H1 (cell line): ENCODE data around the gene B3GALT6. TPM values are rescaled to one million over a fixed set of nuclear protein-coding genes. Genes with fewer than 3 reads are reported as not detected.

Experiments used
- CTCF ChIA-PET: fragments of 300-600 bp; sonication (Branson Sonifier 250); formaldehyde crosslinking; loops from one replicate; lab custom pipeline; 2021; ENCODE audit not compliant: partially characterized antibody; lab: Charles Lee
- POLR2A ChIA-PET: fragments of 300-600 bp; sonication (Branson Sonifier 250); formaldehyde crosslinking; loops from one replicate; lab custom pipeline; 2021; ENCODE audit warnings: inconsistent platforms; ENCODE audit not compliant: partially characterized antibody; lab: Charles Lee
- DNase-seq, 2 experiments: peaks; one replicate each; pipeline versions ENCODE4 v3.0.0 to v3.0.0-alpha.2; 2010 to 2022; ENCODE audit warnings: low spot score in 2 of 2, low read depth in 1 of 2, mixed read lengths in 1 of 2
- FAIRE-seq: peaks from 2 replicates; lab custom pipeline; 2011; peaks lifted over from hg19 to GRCh38; lab: Jason Lieb, UNC
- H2AFZ ChIP-seq: 2 replicates; pipeline ENCODE4 v1.8.1; 2012; ENCODE audit warnings: low read length, inconsistent platforms
- H2AK5ac ChIP-seq: 2 replicates; pipeline ENCODE4 v1.6.1; 2013; ENCODE audit warnings: low read depth, low read length
- H2BK120ac ChIP-seq: replicated peaks from 2 replicates; pipeline ENCODE3; 2013; ENCODE audit warnings: low read depth, low read length, inconsistent platforms
- H2BK12ac ChIP-seq: 2 replicates; pipeline ENCODE4 v1.6.1; 2013; ENCODE audit warnings: low read depth, low read length
- H2BK15ac ChIP-seq: 2 replicates; pipeline ENCODE4 v1.6.1; 2013; ENCODE audit warnings: low read length
- H2BK20ac ChIP-seq: 2 replicates; pipeline ENCODE4 v1.6.1; 2013; ENCODE audit warnings: low read length
- H2BK5ac ChIP-seq: 2 replicates; pipeline ENCODE4 v1.6.1; 2013; ENCODE audit warnings: low read depth, low read length
- H3K14ac ChIP-seq: 2 replicates; pipeline ENCODE4 v1.6.1; 2013; ENCODE audit warnings: inconsistent platforms; ENCODE audit not compliant: insufficient read length
- H3K18ac ChIP-seq: 2 replicates; pipeline ENCODE4 v1.6.1; 2013; ENCODE audit warnings: low read length; ENCODE audit errors: extremely low read depth
- H3K23ac ChIP-seq: 2 replicates; pipeline ENCODE4 v1.6.1; 2013; ENCODE audit warnings: inconsistent platforms; ENCODE audit not compliant: insufficient read length
- H3K23me2 ChIP-seq: 2 replicates; pipeline ENCODE4 v1.6.1; 2013; ENCODE audit warnings: low read depth, low read length
- H3K27ac ChIP-seq: 2 replicates; pipeline ENCODE4 v1.6.1; 2011; ENCODE audit warnings: low read depth, low read length, inconsistent platforms
- H3K27me3 ChIP-seq, 4 experiments: replicated peaks in 1 of 4; 1 replicate in 1 of 4; 2 replicates in 3 of 4; pipeline versions ENCODE4 v1.6.1 to v1.8.1; 2011 to 2013; ENCODE audit warnings: low read length in 3 of 4, mild to moderate bottlenecking in 3 of 4, inconsistent platforms in 2 of 4, mixed read lengths in 2 of 4, moderate library complexity in 1 of 4; ENCODE audit not compliant: control insufficient read depth in 3 of 4, insufficient read depth in 3 of 4; ENCODE audit errors: extremely low read depth in 1 of 4
- H3K36me3 ChIP-seq, 4 experiments: 2 replicates each; pipeline versions ENCODE4 v1.6.1 to v1.8.1; 2011 to 2013; ENCODE audit warnings: mild to moderate bottlenecking in 4 of 4, low read length in 3 of 4, moderate library complexity in 2 of 4, control low read depth in 1 of 4, inconsistent platforms in 1 of 4; ENCODE audit not compliant: insufficient read depth in 4 of 4, control insufficient read depth in 2 of 4
- H3K4ac ChIP-seq: replicated peaks from 2 replicates; pipeline ENCODE3; 2013; ENCODE audit warnings: low read length, low read depth, mixed read lengths, inconsistent platforms; ENCODE audit not compliant: insufficient read length
- H3K4me1 ChIP-seq, 4 experiments: replicated peaks in 1 of 4; 1 replicate in 1 of 4; 2 replicates in 3 of 4; pipeline versions ENCODE4 v1.6.1 to v1.8.1; 2011 to 2013; ENCODE audit warnings: low read length in 3 of 4, inconsistent platforms in 2 of 4, mixed read lengths in 1 of 4; ENCODE audit not compliant: insufficient read depth in 4 of 4, control insufficient read depth in 3 of 4
- H3K4me2 ChIP-seq, 2 experiments: 2 replicates each; pipeline versions ENCODE4 v1.6.1 to v1.8.1; 2011 to 2013; ENCODE audit warnings: low read depth in 2 of 2, low read length in 2 of 2, control low read depth in 1 of 2, inconsistent platforms in 1 of 2, mild to moderate bottlenecking in 1 of 2; ENCODE audit not compliant: insufficient read depth in 1 of 2
- H3K4me3 ChIP-seq, 4 experiments: fragments of 200-600, 300-600 bp in 1 of 4; sonication (generic), shearing (Covaris generic), sonication (Bioruptor Twin) in 1 of 4; 2 replicates each; pipeline versions ENCODE4 v1.5.1 to v1.8.1; 2011 to 2016; ENCODE audit warnings: low read length in 4 of 4, low read depth in 3 of 4, control low read depth in 2 of 4, inconsistent platforms in 2 of 4, mild to moderate bottlenecking in 2 of 4, mixed read lengths in 1 of 4, moderate library complexity in 1 of 4; ENCODE audit not compliant: insufficient read depth in 2 of 4; ENCODE audit errors: extremely low read depth in 1 of 4
- H3K56ac ChIP-seq: replicated peaks from 2 replicates; pipeline ENCODE3; 2013; ENCODE audit warnings: low read depth, mild to moderate bottlenecking, mixed read lengths, low read length, inconsistent platforms; ENCODE audit not compliant: insufficient read length
- H3K79me1 ChIP-seq: 2 replicates; pipeline ENCODE4 v1.6.1; 2013; ENCODE audit warnings: low read depth, low read length, control low read depth
- H3K79me2 ChIP-seq, 2 experiments: 2 replicates each; pipeline versions ENCODE4 v1.6.1 to v1.8.1; 2012 to 2013; ENCODE audit warnings: low read length in 2 of 2, mild to moderate bottlenecking in 2 of 2, inconsistent platforms in 1 of 2; ENCODE audit not compliant: insufficient read depth in 2 of 2, control insufficient read depth in 1 of 2
- H3K9ac ChIP-seq, 4 experiments: replicated peaks in 1 of 4; 1 replicate in 1 of 4; 2 replicates in 3 of 4; pipeline versions ENCODE4 v1.6.1 to v1.8.1; 2011 to 2013; ENCODE audit warnings: low read depth in 3 of 4, low read length in 3 of 4, control low read depth in 2 of 4, mild to moderate bottlenecking in 2 of 4, moderate library complexity in 2 of 4, inconsistent platforms in 1 of 4; ENCODE audit errors: extremely low read depth in 1 of 4
- H3K9me3 ChIP-seq, 2 experiments: 2 replicates each; pipeline versions ENCODE4 v1.6.1 to v1.8.1; 2012 to 2013; ENCODE audit warnings: mild to moderate bottlenecking in 2 of 2, moderate library complexity in 2 of 2, control low read depth in 1 of 2, inconsistent platforms in 1 of 2, low read depth in 1 of 2, low read length in 1 of 2, mixed read lengths in 1 of 2; ENCODE audit not compliant: insufficient read depth in 2 of 2
- H4K20me1 ChIP-seq, 2 experiments: replicated peaks in 1 of 2; 2 replicates each; pipeline versions ENCODE3 to v1.8.1; 2011 to 2013; ENCODE audit warnings: inconsistent platforms in 2 of 2, low read length in 2 of 2, mild to moderate bottlenecking in 1 of 2; ENCODE audit not compliant: insufficient read depth in 2 of 2, control insufficient read depth in 1 of 2
- H4K5ac ChIP-seq: 2 replicates; pipeline ENCODE4 v1.6.1; 2013; ENCODE audit warnings: low read length, low read depth, mixed read lengths, inconsistent platforms; ENCODE audit not compliant: insufficient read length
- H4K8ac ChIP-seq: 2 replicates; pipeline ENCODE4 v1.8.0; 2013; ENCODE audit warnings: mild to moderate bottlenecking, moderate library complexity, low read length, inconsistent platforms; ENCODE audit not compliant: insufficient read depth; ENCODE audit errors: extremely low read depth
- H4K91ac ChIP-seq: replicated peaks from 2 replicates; pipeline ENCODE3; 2013; ENCODE audit warnings: low read length, mixed read lengths, inconsistent platforms; ENCODE audit not compliant: insufficient read length
- CREB1 ChIP-seq: IDR thresholded peaks from 2 replicates; pipeline ENCODE4 v1.6.1; 2012; ENCODE audit warnings: inconsistent platforms
- EZH2 ChIP-seq: fragments of 200-600 bp; sonication (generic); IDR thresholded peaks from 2 replicates; pipeline ENCODE4 v1.7.1; 2012; ENCODE audit warnings: low read depth, mild to moderate bottlenecking, moderate library complexity, low read length, inconsistent platforms; ENCODE audit not compliant: severe bottlenecking
- NANOG ChIP-seq: IDR thresholded peaks from 2 replicates; pipeline ENCODE4 v1.6.1; 2011; ENCODE audit warnings: low read length, low read depth, mild to moderate bottlenecking, inconsistent platforms; ENCODE audit not compliant: insufficient read depth, poor library complexity, severe bottlenecking
- NRF1 ChIP-seq: IDR thresholded peaks from 2 replicates; pipeline ENCODE4 v1.6.1; 2011; ENCODE audit warnings: mild to moderate bottlenecking, low read depth, low read length, improper control_type of control experiment
- RFX5 ChIP-seq: IDR thresholded peaks from 2 replicates; pipeline ENCODE4 v1.6.1; 2011; ENCODE audit warnings: low read depth, low read length, improper control_type of control experiment, borderline replicate concordance
- RNF2 ChIP-seq: fragments of 200-900, 300-1000 bp; sonication (generic); IDR thresholded peaks from 2 replicates; pipeline ENCODE4 v1.7.1; 2016; ENCODE audit warnings: borderline replicate concordance, low read depth, mild to moderate bottlenecking, antibody characterized with exemption, low read length; ENCODE audit not compliant: poor library complexity, severe bottlenecking; ENCODE audit errors: missing control alignments
- SRF ChIP-seq: IDR thresholded peaks from 2 replicates; pipeline ENCODE4 v1.6.1; 2011; ENCODE audit warnings: mild to moderate bottlenecking, low read depth, low read length, moderate library complexity
- TAF7 ChIP-seq: optimal IDR thresholded peaks from 2 replicates; pipeline ENCODE3; 2011; ENCODE audit warnings: low read depth, mild to moderate bottlenecking, inconsistent platforms, low read length, moderate library complexity, borderline replicate concordance
- TEAD4 ChIP-seq: IDR thresholded peaks from 2 replicates; pipeline ENCODE4 v1.6.1; 2012; ENCODE audit warnings: low read depth, low read length, inconsistent platforms, mixed read lengths
- USF2 ChIP-seq: IDR thresholded peaks from 2 replicates; pipeline ENCODE4 v1.6.1; 2011; ENCODE audit warnings: low read length, improper control_type of control experiment
- WGBS, 2 experiments: shearing (Covaris generic) in 1 of 2; methylation state at CpG; one replicate each; pipeline versions ENCODE4 v1.1.6 to v1.1.7; 2013 to 2015; ENCODE audit warnings: low lambda C conversion rate in 2 of 2, mixed read lengths in 2 of 2, inconsistent platforms in 1 of 2, low coverage in 1 of 2, missing lambda C conversion rate in 1 of 2; ENCODE audit not compliant: insufficient replicate concordance in 2 of 2, insufficient coverage in 1 of 2, insufficient read length in 1 of 2; ENCODE audit errors: extremely low coverage in 1 of 2, missing lambda C conversion rate in 1 of 2; 5-methylcytosine and 5-hydroxymethylcytosine counted together
- polyA plus RNA-seq, 7 experiments: library from polyadenylated mRNA; depleted of rRNA in 3 of 7; stranded (reverse) in 5 of 7; unstranded in 2 of 7; fragments of >200 nt in 5 of 7; fragments of 200-250 nt in 2 of 7; gene quantifications; 1 replicate in 5 of 7; 2 replicates in 1 of 7; 4 replicates in 1 of 7; pipeline versions ENCODE4 v1.2.1 to v1.2.3, GENCODE V29; 2011 to 2013; ENCODE audit warnings: missing spikeins in 2 of 7, mixed read lengths in 2 of 7
- total RNA-seq: library from RNA; stranded (reverse); fragmentation: NEBNext Ultra II Directional; extraction: Animal tissue kit (Norgen Biotek cat#: 25700); gene quantifications from 2 replicates; pipeline ENCODE4 v1.2.1, GENCODE V29; 2021

The B3GALT6 gene
- total and polyA plus RNA-seq, 2 of the 8 experiments (the other 6 are each of a cell fraction or from before 2014, with no cell fraction given) = 18.4 to 20.4 TPM

GRCh38 chr1:1267488-1268283, 35.6 kb downstream of the B3GALT6 start:
- peaks cover 11 to 26% (median 15%) of the 10 kb centered on the region in 4 experiments for H3K36me3 ChIP-seq
- H4K8ac ChIP-seq = no peak overlapping the region
- H2BK20ac ChIP-seq = no peak overlapping the region
- no peak overlapping the region for H3K18ac ChIP-seq
- H2BK12ac ChIP-seq = no peak overlapping the region
- H4K20me1 ChIP-seq = peaks cover 16 to 41% of the 10 kb centered on the region in 2 experiments
- no peak overlapping the region for H3K4ac ChIP-seq
- H4K5ac ChIP-seq = no peak overlapping the region
- no peak for TF ChIP-seq CREB1
- TF ChIP-seq RFX5 = no peak
- no peak for TF ChIP-seq RNF2
- TF ChIP-seq NRF1 = no peak
- no peak for TF ChIP-seq TAF7
- no peak for TF ChIP-seq NANOG
- TF ChIP-seq USF2 = no peak
- no peak for TF ChIP-seq EZH2
- TF ChIP-seq TEAD4 = no peak
- TF ChIP-seq SRF = no peak
- H3K27me3 ChIP-seq = no peaks in the 10 kb centered on the region
- ChIA-PET CTCF (interaction anchor here (0.8 to 1.6 kb wide), 7 partner anchors 13 to 145 kb away, joined by 3 to 6 read pairs (median 4); no protein-coding TSS in a partner anchor), POLR2A (interaction anchor here (0.7 to 0.9 kb wide), 2 partner anchors 11 to 14 kb away, joined by 3 read pairs; no protein-coding TSS in a partner anchor)
- H3K9ac ChIP-seq = no peak overlapping the region
- no peak overlapping the region for H2BK5ac ChIP-seq
- no peak overlapping the region for H3K27ac ChIP-seq
- H2AFZ ChIP-seq = no peak overlapping the region
- peaks cover 35% of the 10 kb centered on the region for H3K79me1 ChIP-seq
- no peak overlapping the region for H2BK120ac ChIP-seq
- peaks cover 4% of the 10 kb centered on the region; the same call in 1 of the 2 replicates for H3K23me2 ChIP-seq
- peaks cover 12 to 44% of the 10 kb centered on the region in 2 experiments; a peak in 3 of 4 replicates for H3K79me2 ChIP-seq
- no peak overlapping the region for H2AK5ac ChIP-seq
- no peak overlapping the region for H3K23ac ChIP-seq
- H3K4me2 ChIP-seq = no peak overlapping the region
- no peak overlapping the region for H3K4me3 ChIP-seq
- no peak overlapping the region for H3K56ac ChIP-seq
- 96% methylated on average over 37 of the region's 39 CpGs; no CpG with 5 or more reads in 1 of the 2 experiments for WGBS, 2 experiments
- H3K9me3 ChIP-seq = no peaks in the 10 kb centered on the region
- no peak overlapping the region for H3K14ac ChIP-seq
- H3K4me1 ChIP-seq = peaks cover 0 to 5% (median 5%) of the 10 kb centered on the region in 4 experiments; a peak in 5 of 7 replicates
- no peak overlapping the region for H2BK15ac ChIP-seq
- FAIRE-seq = no peak
- no peak for DNase-seq
- no peak overlapping the region for H4K91ac ChIP-seq
